C4-2B (cell line): ENCODE data around the gene SLC5A5.

ENCODE experiments used
- H3K27ac ChIP-seq: fragments of 450-650 bp; 2 replicates; pipeline ENCODE4 v1.5.1; 2017
- CTCF ChIP-seq: fragments of 450-650 bp; conservative IDR thresholded peaks from 2 replicates; pipeline ENCODE4 v1.5.1; 2017; ENCODE audit warnings: mild to moderate bottlenecking
- ZFX ChIP-seq: fragments of 450-650 bp; IDR thresholded peaks from 2 replicates; pipeline ENCODE4 v1.6.1; 2017

SLC5A5 gene

GRCh38 chr19:17863520-17864182 lies 8.1 kb upstream of the SLC5A5 start:
- H3K27ac ChIP-seq: peak overlapping the region; percentile 99
- no peak for TF ChIP-seq ZFX
- no peak for TF ChIP-seq CTCF

- H3K27ac ChIP-seq: peak overlapping the region; percentile 8
- TF ChIP-seq ZFX: no peak
- no peak for TF ChIP-seq CTCF
Observed at GRCh38 chr19:17865364-17866311, 6.1 kb upstream of the SLC5A5 start.

DNA sequence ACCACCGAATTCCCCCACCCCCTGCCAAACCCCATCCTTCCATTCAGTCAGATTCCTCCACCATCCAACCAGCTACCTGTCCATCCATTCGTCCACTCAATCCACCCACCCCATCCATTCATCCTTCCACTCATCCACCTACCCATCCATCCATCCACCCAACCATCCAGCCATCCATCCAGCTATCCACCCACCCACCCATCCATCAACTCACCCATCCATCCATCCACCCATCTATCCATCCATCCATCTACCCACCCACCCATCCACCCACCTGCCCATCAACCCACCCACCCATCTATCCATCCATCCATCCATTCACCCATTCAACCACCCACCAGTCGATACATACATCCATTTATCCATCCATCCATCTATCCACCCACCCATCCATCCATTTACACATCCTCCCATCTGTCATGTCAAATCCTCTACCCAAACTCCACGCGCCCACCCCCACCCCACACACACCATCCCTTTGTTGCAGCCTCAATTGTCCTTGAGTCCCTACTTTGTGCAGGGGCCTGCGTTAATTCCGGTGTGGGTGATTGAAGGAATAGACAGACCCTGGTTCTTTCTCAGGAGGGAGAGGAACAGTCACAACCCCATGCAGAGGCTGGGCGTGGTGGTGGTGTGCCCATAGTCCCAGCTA lies 5.3 kb upstream of the SLC5A5 start:
- TF ChIP-seq CTCF (no peak), ZFX (no peak)
- H3K27ac ChIP-seq: no peak overlapping the region; the same call in 1 of the 2 replicates

- no peak overlapping the region for H3K27ac ChIP-seq
- TF ChIP-seq CTCF (no peak), ZFX (no peak)
Observed at GRCh38 chr19:17866964-17867486, 4.7 kb upstream of the SLC5A5 start.

DNA sequence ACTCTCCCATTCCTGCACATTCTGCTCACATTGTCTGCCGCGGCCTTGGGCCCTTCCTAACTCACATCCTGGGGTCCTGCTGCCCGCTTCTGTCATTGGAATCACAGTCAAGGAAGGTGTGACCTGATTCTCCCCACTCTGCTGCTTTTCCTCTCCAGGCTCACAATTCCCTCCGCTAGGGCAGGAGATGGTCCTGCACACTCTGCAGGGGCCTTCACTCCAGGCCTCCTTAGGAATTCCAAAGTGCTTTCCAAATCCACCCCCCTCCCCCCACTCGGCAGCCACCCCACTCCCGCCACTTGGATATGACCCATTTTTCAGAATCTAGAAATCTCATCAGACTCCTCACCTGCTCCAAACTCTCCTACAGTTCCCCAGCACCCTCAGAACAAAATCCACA lies 3.1 kb upstream of the SLC5A5 start:
- TF ChIP-seq CTCF (no peak), ZFX (no peak)
- H3K27ac ChIP-seq: no peak overlapping the region

- no peak overlapping the region for H3K27ac ChIP-seq
- TF ChIP-seq ZFX: no peak
- TF ChIP-seq CTCF: no peak
Observed at GRCh38 chr19:17869114-17869608, 2.6 kb upstream of the SLC5A5 start.
